ENCODE data around the gene KCNJ10.

KCNJ10 gene

GRCh38 chr1:159977364-159978106 is 92.4 kb downstream of the KCNJ10 start:
- H3K9me3 ChIP-seq (ENCODE audit: control insufficient read depth, low read length) = no peaks in the 10 kb centered on the region
- peaks cover 22% of the 10 kb centered on the region for H3K36me3 ChIP-seq (ENCODE audit: control insufficient read depth, insufficient read depth, low read length)
- H3K4me1 ChIP-seq (ENCODE audit: control insufficient read depth, insufficient read depth, low read length) = peaks cover 20% of the 10 kb centered on the region
- H3K27me3 ChIP-seq (ENCODE audit: control insufficient read depth, insufficient read depth, low read length) = no peaks in the 10 kb centered on the region
- H3K4me3 ChIP-seq (ENCODE audit: low read length) = no peak overlapping the region
- no peak overlapping the region for H3K9ac ChIP-seq (ENCODE audit: low read length)

GRCh38 chr1:159974350-159974965 is 95.5 kb downstream of the KCNJ10 start:
- H3K4me1 ChIP-seq (ENCODE audit: control insufficient read depth, insufficient read depth, low read length) = peaks cover 41% of the 10 kb centered on the region
- H3K36me3 ChIP-seq (ENCODE audit: control insufficient read depth, insufficient read depth, low read length) = peaks cover 11% of the 10 kb centered on the region
- H3K9ac ChIP-seq (ENCODE audit: low read length) = no peak overlapping the region
- H3K9me3 ChIP-seq (ENCODE audit: control insufficient read depth, low read length) = no peaks in the 10 kb centered on the region
- no peak overlapping the region for H3K4me3 ChIP-seq (ENCODE audit: low read length)
- H3K27me3 ChIP-seq (ENCODE audit: control insufficient read depth, insufficient read depth, low read length) = no peaks in the 10 kb centered on the region

DNA sequence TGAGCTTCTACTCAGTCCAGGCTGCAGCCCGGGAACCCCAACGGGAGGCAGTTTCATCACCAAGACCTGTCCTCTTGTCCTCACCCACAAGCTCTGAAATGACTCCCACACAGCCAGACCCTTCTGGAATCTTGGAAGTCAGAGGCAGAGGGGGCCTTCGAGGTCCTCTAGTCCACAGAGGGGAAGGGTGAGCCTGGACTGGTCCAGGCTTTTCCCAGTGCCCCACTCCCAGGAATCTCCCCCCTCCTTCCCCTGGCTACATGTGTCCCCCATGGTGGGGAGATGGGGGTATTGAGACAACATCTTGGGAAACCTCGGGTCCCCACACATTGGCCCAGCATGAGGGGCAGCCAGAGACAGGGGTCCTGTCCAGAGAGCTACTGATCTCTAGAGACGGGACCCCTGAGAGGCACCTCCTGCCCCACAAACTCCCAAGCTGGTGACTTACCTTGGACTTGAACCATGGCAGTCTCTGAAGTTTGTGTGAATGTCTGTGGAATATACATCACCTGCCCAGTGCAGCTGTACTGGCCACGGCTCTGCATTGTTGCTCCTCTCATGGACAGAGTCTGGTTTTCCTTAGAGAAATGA is 96.5 kb downstream of the KCNJ10 start:
- peaks cover 11% of the 10 kb centered on the region for H3K36me3 ChIP-seq (ENCODE audit: control insufficient read depth, insufficient read depth, low read length)
- H3K4me1 ChIP-seq (ENCODE audit: control insufficient read depth, insufficient read depth, low read length) = peaks cover 46% of the 10 kb centered on the region
- H3K9ac ChIP-seq (ENCODE audit: low read length) = no peak overlapping the region
- no peaks in the 10 kb centered on the region for H3K27me3 ChIP-seq (ENCODE audit: control insufficient read depth, insufficient read depth, low read length)
- H3K4me3 ChIP-seq (ENCODE audit: low read length) = no peak overlapping the region
- H3K9me3 ChIP-seq (ENCODE audit: control insufficient read depth, low read length) = no peaks in the 10 kb centered on the region

DNA sequence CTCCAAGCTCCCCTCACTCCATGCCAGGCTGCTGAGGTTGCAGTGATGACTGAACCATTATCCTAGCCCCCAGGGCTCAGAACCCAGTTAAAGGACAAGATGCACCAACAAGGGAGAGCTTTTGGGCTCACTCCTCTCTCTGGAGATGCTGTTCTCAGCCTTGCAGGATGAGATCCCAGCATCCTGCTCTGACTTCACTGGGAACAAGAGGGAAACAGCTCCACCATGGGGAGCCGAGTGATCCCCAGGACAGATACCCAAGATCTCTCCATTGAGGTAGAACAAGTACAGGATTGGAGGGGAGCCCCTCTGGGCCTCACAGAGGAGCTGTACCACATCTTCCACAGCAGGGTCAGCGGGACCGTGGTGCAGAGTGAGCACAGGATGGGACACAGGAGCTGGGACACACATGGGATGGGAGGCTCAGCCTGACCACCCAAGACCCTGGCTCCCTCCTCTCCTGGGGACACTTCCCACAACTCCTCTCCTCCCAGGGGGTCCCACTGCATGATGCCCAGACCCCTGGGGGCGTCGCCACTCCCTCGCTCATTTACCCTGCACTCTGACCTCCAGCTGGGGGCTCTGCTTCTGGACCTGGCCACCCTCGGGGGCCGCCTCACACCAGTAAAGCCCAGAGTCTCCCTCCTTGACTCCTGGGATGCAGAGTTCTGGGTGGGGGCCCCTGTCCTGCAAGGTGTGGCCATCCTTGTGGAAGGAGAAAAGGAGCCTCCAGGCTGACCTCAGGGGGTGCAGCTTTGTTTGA is 97.3 kb downstream of the KCNJ10 start:
- Histone ChIP-seq H3K4me1 (ENCODE audit: control insufficient read depth, insufficient read depth, low read length) (peaks cover 43% of the 10 kb centered on the region), H3K27me3 (ENCODE audit: control insufficient read depth, insufficient read depth, low read length) (no peaks in the 10 kb centered on the region), H3K36me3 (ENCODE audit: control insufficient read depth, insufficient read depth, low read length) (peaks cover 9% of the 10 kb centered on the region), H3K9me3 (ENCODE audit: control insufficient read depth, low read length) (no peaks in the 10 kb centered on the region), H3K9ac (ENCODE audit: low read length) (no peak overlapping the region), H3K4me3 (ENCODE audit: low read length) (no peak overlapping the region)

GRCh38 chr1:159970932-159971342 is 99.0 kb downstream of the KCNJ10 start:
- H3K36me3 ChIP-seq (ENCODE audit: control insufficient read depth, insufficient read depth, low read length) = peaks cover 4% of the 10 kb centered on the region
- no peaks in the 10 kb centered on the region for H3K9me3 ChIP-seq (ENCODE audit: control insufficient read depth, low read length)
- peaks cover 43% of the 10 kb centered on the region for H3K4me1 ChIP-seq (ENCODE audit: control insufficient read depth, insufficient read depth, low read length)
- no peak overlapping the region for H3K9ac ChIP-seq (ENCODE audit: low read length)
- H3K27me3 ChIP-seq (ENCODE audit: control insufficient read depth, insufficient read depth, low read length) = no peaks in the 10 kb centered on the region
- H3K4me3 ChIP-seq (ENCODE audit: low read length) = no peak overlapping the region

GRCh38 chr1:159968901-159969300 is 101.1 kb downstream of the KCNJ10 start:
- Histone ChIP-seq H3K9me3 (ENCODE audit: control insufficient read depth, low read length) (no peaks in the 10 kb centered on the region), H3K36me3 (ENCODE audit: control insufficient read depth, insufficient read depth, low read length) (no peaks in the 10 kb centered on the region), H3K9ac (ENCODE audit: low read length) (no peak overlapping the region), H3K4me1 (ENCODE audit: control insufficient read depth, insufficient read depth, low read length) (peaks cover 43% of the 10 kb centered on the region), H3K27me3 (ENCODE audit: control insufficient read depth, insufficient read depth, low read length) (no peaks in the 10 kb centered on the region), H3K4me3 (ENCODE audit: low read length) (no peak overlapping the region)

- Histone ChIP-seq H3K4me3 (ENCODE audit: low read length) (no peak overlapping the region), H3K36me3 (ENCODE audit: control insufficient read depth, insufficient read depth, low read length) (no peaks in the 10 kb centered on the region), H3K4me1 (ENCODE audit: control insufficient read depth, insufficient read depth, low read length) (peaks cover 17% of the 10 kb centered on the region), H3K9me3 (ENCODE audit: control insufficient read depth, low read length) (no peaks in the 10 kb centered on the region), H3K27me3 (ENCODE audit: control insufficient read depth, insufficient read depth, low read length) (no peaks in the 10 kb centered on the region), H3K9ac (ENCODE audit: low read length) (no peak overlapping the region)
Observed at GRCh38 chr1:159965263-159965662, 104.7 kb downstream of the KCNJ10 start.

DNA sequence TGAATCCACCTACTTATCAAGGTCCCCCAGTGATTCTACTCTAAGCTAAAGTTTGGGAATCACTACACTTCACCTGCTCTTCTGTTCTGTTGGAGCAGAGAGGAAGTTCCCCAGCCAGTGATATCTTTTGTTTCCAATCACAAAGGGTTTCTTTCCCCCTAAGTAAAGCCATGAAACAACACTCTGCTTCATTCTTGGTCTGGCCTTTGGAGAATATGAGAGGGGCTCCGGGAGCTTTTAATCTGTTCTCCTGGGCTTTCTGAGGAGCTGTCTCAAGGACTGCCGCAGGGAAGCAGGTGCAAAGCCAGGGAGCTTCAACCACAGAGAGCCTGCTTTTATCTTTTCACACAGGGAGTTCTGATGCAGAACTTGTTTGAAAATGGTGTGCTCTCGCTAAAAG is 105.8 kb downstream of the KCNJ10 start:
- peaks cover 14% of the 10 kb centered on the region for H3K4me1 ChIP-seq (ENCODE audit: control insufficient read depth, insufficient read depth, low read length)
- H3K9me3 ChIP-seq (ENCODE audit: control insufficient read depth, low read length) = no peaks in the 10 kb centered on the region
- H3K4me3 ChIP-seq (ENCODE audit: low read length) = peak overlapping the region; percentile 16
- H3K36me3 ChIP-seq (ENCODE audit: control insufficient read depth, insufficient read depth, low read length) = no peaks in the 10 kb centered on the region
- no peaks in the 10 kb centered on the region for H3K27me3 ChIP-seq (ENCODE audit: control insufficient read depth, insufficient read depth, low read length)
- H3K9ac ChIP-seq (ENCODE audit: low read length) = peak overlapping the region; percentile 66

GRCh38 chr1:159962176-159962575 is 107.8 kb downstream of the KCNJ10 start:
- Histone ChIP-seq H3K36me3 (ENCODE audit: control insufficient read depth, insufficient read depth, low read length) (no peaks in the 10 kb centered on the region), H3K9me3 (ENCODE audit: control insufficient read depth, low read length) (no peaks in the 10 kb centered on the region), H3K4me1 (ENCODE audit: control insufficient read depth, insufficient read depth, low read length) (peaks cover 16% of the 10 kb centered on the region), H3K27me3 (ENCODE audit: control insufficient read depth, insufficient read depth, low read length) (no peaks in the 10 kb centered on the region), H3K4me3 (ENCODE audit: low read length) (peak overlapping the region; percentile 23), H3K9ac (ENCODE audit: low read length) (peak overlapping the region; percentile 66)

DNA sequence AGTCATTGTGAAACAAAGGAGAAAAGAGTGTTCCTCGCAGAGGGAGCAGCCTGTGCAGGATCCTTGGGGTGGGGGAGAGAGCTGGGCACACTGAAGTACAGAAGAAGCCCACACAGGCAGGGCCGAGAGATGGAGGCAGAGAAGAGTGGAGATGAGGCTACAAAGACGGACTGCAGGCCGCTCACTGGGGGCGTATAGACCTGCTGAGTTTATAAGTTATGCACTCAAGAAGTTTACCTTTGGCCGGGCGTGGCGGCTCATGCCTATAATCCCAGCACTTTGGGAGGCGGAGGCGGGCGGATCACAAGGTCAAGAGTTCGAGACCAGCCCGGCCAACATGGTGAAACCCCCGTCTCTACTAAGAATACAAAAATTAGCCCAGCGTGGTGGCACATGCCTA is 108.3 kb downstream of the KCNJ10 start:
- peak overlapping the region; percentile 23 for H3K4me3 ChIP-seq (ENCODE audit: low read length)
- H3K27me3 ChIP-seq (ENCODE audit: control insufficient read depth, insufficient read depth, low read length) = no peaks in the 10 kb centered on the region
- peaks cover 16% of the 10 kb centered on the region for H3K4me1 ChIP-seq (ENCODE audit: control insufficient read depth, insufficient read depth, low read length)
- no peaks in the 10 kb centered on the region for H3K36me3 ChIP-seq (ENCODE audit: control insufficient read depth, insufficient read depth, low read length)
- H3K9ac ChIP-seq (ENCODE audit: low read length) = peak overlapping the region; percentile 66
- no peaks in the 10 kb centered on the region for H3K9me3 ChIP-seq (ENCODE audit: control insufficient read depth, low read length)

DNA sequence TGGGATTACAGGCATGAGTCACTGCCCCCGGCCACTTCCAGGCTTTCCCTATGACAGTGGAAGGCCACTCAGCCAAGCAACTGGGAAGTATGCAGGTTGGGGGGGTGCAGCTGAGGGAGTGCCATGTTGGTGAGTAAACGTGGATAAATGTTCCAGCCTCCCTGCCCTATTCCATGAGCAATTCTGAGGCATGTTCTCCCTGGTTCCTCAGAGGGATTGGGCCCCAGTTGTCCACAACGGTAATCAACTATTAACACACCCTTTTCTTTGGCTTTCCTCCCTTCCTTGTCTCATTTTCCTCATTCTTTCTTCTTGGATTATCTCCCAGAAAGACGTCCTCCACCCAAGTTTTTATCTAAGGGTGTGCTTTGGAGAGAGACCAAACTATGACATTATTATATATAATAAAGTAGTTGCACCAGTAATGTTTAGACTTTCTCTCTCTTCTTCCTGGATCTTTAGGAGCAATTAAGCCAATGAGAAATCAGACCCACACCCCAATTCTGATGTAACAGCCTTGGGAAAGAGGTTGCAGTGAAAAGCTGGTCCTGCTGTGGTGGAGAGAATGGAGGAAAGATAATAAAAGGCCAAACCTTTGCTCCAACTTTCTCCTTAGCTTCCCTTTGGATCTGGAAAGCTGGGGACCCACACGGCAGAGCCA is 109.1 kb downstream of the KCNJ10 start:
- Histone ChIP-seq H3K4me1 (ENCODE audit: control insufficient read depth, insufficient read depth, low read length) (peaks cover 16% of the 10 kb centered on the region), H3K9ac (ENCODE audit: low read length) (peak overlapping the region; percentile 66), H3K27me3 (ENCODE audit: control insufficient read depth, insufficient read depth, low read length) (no peaks in the 10 kb centered on the region), H3K36me3 (ENCODE audit: control insufficient read depth, insufficient read depth, low read length) (no peaks in the 10 kb centered on the region), H3K9me3 (ENCODE audit: control insufficient read depth, low read length) (no peaks in the 10 kb centered on the region), H3K4me3 (ENCODE audit: low read length) (peak overlapping the region; percentile 23)
